GM18505 (cell line): ENCODE results near the gene DGKG.

ENCODE experiments used
- ATAC-seq: cut with Tn5 transposase; IDR thresholded peaks from one replicate; pipeline ENCODE4 v1.9.1; 2021; ENCODE audit not compliant: unreplicated experiment
- POLR2A ChIP-seq: IDR thresholded peaks from 4 replicates; pipeline ENCODE4 v1.6.1; 2011; ENCODE audit warnings: borderline replicate concordance; ENCODE audit not compliant: insufficient read depth, insufficient read length; ENCODE audit errors: extremely low read depth

Gene DGKG

GRCh38 chr3:186137051-186137685 is 224.9 kb downstream of the DGKG start:
- TF ChIP-seq POLR2A = no peak
- ATAC-seq = no peak

- no peak for ATAC-seq
- no peak for TF ChIP-seq POLR2A
Observed at GRCh38 chr3:186133980-186134379, 228.1 kb downstream of the DGKG start.

GRCh38 chr3:186132487-186132886 is 229.5 kb downstream of the DGKG start:
- no peak for ATAC-seq
- TF ChIP-seq POLR2A = no peak

GRCh38 chr3:186129206-186129605 is 232.8 kb downstream of the DGKG start:
- no peak for TF ChIP-seq POLR2A
- ATAC-seq = no peak

- no peak for ATAC-seq
- no peak for TF ChIP-seq POLR2A
Observed at GRCh38 chr3:186128158-186128557, 233.9 kb downstream of the DGKG start.

GRCh38 chr3:186127463-186127862 is 234.6 kb downstream of the DGKG start:
- ATAC-seq = no peak
- no peak for TF ChIP-seq POLR2A

- no peak for ATAC-seq
- TF ChIP-seq POLR2A = no peak
Observed at GRCh38 chr3:186125118-186125517, 236.9 kb downstream of the DGKG start.

GRCh38 chr3:186124592-186124991 is 237.4 kb downstream of the DGKG start:
- ATAC-seq = no peak

GRCh38 chr3:186123012-186123411 is 239.0 kb downstream of the DGKG start:
- TF ChIP-seq POLR2A = no peak
- no peak for ATAC-seq

More at GRCh38 chr3:186124592-186124991, 237.4 kb downstream of the DGKG start:
- TF ChIP-seq POLR2A = no peak

GRCh38 chr3:186121968-186122367 is 240.1 kb downstream of the DGKG start:
- TF ChIP-seq POLR2A = no peak
- ATAC-seq = no peak

- TF ChIP-seq POLR2A = no peak
- no peak for ATAC-seq
Observed at GRCh38 chr3:186121278-186121677, 240.8 kb downstream of the DGKG start.

GRCh38 chr3:186119499-186119898 is 242.5 kb downstream of the DGKG start:
- no peak for TF ChIP-seq POLR2A
- no peak for ATAC-seq

GRCh38 chr3:186118692-186119091 is 243.3 kb downstream of the DGKG start:
- TF ChIP-seq POLR2A = no peak
- no peak for ATAC-seq

- no peak for TF ChIP-seq POLR2A
- no peak for ATAC-seq
Observed at GRCh38 chr3:186117521-186118134, 244.4 kb downstream of the DGKG start.
